ENCODE results near the gene MAN1A2. TPM values are rescaled to one million over a fixed set of nuclear protein-coding genes. Genes with fewer than 3 reads are reported as not detected.

The MAN1A2 gene
- total RNA-seq, 1 experiment from 2014 or later: 38.1 TPM

DNA sequence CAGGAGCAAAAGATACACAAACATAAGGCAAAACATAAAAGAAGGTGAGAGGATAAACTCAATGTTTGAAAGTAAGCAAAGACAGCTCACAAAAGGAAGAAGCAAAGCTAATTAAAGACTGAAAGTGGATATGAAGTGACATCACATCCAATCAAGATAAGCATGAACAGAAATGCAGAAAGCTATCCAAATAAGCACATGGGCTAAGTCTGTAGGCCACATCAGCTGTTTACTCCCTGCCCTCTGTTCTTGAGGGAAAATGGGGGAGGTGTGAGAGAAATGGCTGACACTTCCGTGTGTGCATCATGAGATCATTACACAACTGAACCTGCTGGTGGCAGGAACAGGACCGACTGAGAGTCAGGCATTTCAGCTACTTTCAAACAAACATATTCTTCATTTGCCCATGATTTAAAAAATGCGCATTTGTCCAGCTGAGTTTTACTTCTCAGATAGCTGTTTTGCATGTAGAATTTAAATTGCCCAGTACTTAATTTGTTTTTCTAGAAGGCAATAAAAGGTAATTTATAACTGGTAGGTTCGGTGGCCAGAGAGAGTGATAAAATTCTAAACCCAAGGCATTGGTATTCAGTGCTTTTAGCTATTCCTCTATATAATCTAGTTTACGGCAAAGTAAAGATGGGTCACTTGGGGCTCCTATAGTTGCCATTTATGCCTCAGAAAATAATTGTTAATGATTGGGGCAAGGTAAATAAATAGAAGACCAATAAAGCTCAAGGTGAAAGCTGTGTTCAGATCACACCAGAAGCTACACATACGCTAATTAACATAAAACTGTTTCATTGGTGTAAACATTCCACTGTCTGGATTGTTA lies 27.2 kb upstream of the MAN1A2 start (continued):
- TF ChIP-seq, protein P1, sequence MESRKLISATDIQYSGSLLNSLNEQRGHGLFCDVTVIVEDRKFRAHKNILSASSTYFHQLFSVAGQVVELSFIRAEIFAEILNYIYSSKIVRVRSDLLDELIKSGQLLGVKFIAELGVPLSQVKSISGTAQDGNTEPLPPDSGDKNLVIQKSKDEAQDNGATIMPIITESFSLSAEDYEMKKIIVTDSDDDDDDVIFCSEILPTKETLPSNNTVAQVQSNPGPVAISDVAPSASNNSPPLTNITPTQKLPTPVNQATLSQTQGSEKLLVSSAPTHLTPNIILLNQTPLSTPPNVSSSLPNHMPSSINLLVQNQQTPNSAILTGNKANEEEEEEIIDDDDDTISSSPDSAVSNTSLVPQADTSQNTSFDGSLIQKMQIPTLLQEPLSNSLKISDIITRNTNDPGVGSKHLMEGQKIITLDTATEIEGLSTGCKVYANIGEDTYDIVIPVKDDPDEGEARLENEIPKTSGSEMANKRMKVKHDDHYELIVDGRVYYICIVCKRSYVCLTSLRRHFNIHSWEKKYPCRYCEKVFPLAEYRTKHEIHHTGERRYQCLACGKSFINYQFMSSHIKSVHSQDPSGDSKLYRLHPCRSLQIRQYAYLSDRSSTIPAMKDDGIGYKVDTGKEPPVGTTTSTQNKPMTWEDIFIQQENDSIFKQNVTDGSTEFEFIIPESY (IDR thresholded peaks at IDR 0.05; ENCODE audit: extremely low read depth, insufficient replicate concordance, low read length): no peak
- no peak for TF ChIP-seq ZNF274 (IDR thresholded peaks at IDR 0.05; ENCODE audit: low read depth, low read length)
- TF ChIP-seq, protein P2, sequence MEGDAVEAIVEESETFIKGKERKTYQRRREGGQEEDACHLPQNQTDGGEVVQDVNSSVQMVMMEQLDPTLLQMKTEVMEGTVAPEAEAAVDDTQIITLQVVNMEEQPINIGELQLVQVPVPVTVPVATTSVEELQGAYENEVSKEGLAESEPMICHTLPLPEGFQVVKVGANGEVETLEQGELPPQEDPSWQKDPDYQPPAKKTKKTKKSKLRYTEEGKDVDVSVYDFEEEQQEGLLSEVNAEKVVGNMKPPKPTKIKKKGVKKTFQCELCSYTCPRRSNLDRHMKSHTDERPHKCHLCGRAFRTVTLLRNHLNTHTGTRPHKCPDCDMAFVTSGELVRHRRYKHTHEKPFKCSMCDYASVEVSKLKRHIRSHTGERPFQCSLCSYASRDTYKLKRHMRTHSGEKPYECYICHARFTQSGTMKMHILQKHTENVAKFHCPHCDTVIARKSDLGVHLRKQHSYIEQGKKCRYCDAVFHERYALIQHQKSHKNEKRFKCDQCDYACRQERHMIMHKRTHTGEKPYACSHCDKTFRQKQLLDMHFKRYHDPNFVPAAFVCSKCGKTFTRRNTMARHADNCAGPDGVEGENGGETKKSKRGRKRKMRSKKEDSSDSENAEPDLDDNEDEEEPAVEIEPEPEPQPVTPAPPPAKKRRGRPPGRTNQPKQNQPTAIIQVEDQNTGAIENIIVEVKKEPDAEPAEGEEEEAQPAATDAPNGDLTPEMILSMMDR (IDR thresholded peaks at IDR 0.05 in 2 of 3, conservative IDR thresholded peaks at IDR 0.05 in 1 of 3; ENCODE audit: borderline replicate concordance in 1 of 3, insufficient read depth in 1 of 3, low read depth in 2 of 3, low read length in 2 of 3): 0 out of 6 replicates have a peak, but pooled peaks of 2 of the 3 experiments have one; percentile 8 to 14
- TF ChIP-seq YY1 (IDR thresholded peaks at IDR 0.05; ENCODE audit: extremely low read depth, insufficient replicate concordance, low read depth, low read length): peak; percentile 79
- TF ChIP-seq, protein P3, sequence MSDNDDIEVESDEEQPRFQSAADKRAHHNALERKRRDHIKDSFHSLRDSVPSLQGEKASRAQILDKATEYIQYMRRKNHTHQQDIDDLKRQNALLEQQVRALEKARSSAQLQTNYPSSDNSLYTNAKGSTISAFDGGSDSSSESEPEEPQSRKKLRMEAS (IDR thresholded peaks at IDR 0.05): peak; percentile 58; the same call in 1 of the 2 replicates

DNA sequence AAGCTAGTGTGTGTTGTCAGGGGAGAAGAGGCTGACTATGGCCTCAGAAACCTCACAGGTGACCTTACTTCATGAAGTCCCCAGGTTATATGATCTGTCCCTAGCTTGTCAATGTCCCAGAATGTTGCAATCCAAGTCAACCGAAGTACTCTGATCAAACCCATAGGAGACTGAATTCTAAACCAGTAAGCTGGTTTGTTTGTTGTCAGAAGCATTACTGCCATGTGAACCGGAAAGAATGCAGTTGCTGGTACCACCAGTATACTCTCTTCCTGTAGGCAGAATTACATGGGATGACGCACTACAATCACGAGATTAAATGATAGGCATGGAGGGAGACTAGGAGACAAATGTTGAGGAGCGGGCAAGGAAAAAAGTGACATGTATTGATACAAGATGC lies 26.1 kb upstream of the MAN1A2 start:
- Histone ChIP-seq H3K27ac (ENCODE audit: low read depth, low read length) (no peak overlapping the region), H3K4me1 (ENCODE audit: control insufficient read depth in 1 of 2, insufficient read depth in 2 of 2, low read length in 2 of 2) (peaks cover 6% of the 10 kb centered on the region in 2 experiments; a peak in 3 of 4 replicates), H3K9me3 (ENCODE audit: control insufficient read depth in 1 of 2, insufficient read depth in 1 of 2, low read depth in 1 of 2, low read length in 2 of 2) (no peaks in the 10 kb centered on the region), H3K9me2 (ENCODE audit: insufficient read depth) (no peaks in the 10 kb centered on the region), H2AFZ (ENCODE audit: low read depth, low read length, poor library complexity, severe bottlenecking) (no peak overlapping the region), H3K27me3 (ENCODE audit: insufficient read depth, low read length) (no peaks in the 10 kb centered on the region), H3K36me3 (ENCODE audit: control insufficient read depth in 1 of 2, insufficient read depth in 2 of 2, low read length in 2 of 2) (no peaks in the 10 kb centered on the region), H3K79me2 (ENCODE audit: insufficient read depth, low read length) (no peaks in the 10 kb centered on the region), H4K20me1 (ENCODE audit: insufficient read depth) (no peaks in the 10 kb centered on the region), H3K4me3 (replicated peaks in 1 of 2; ENCODE audit: low read depth in 1 of 2, low read length in 2 of 2) (no peak overlapping the region), H3K4me2 (ENCODE audit: low read length) (no peak overlapping the region), H3K9ac (ENCODE audit: low read length) (no peak overlapping the region)
- ATAC-seq: no peak
- RAD21 ChIA-PET (ENCODE audit: low non-redundant PET in 1 of 2, low total read pairs in 2 of 2, uncharacterized antibody in 2 of 2, unreplicated experiment in 2 of 2): no interaction called here
- TF ChIP-seq SIN3A (IDR thresholded peaks at IDR 0.05; ENCODE audit: low read depth) (no peak), RAD21 (IDR thresholded peaks at IDR 0.05; ENCODE audit: low read depth) (no peak)
- TF ChIP-seq, protein P4, sequence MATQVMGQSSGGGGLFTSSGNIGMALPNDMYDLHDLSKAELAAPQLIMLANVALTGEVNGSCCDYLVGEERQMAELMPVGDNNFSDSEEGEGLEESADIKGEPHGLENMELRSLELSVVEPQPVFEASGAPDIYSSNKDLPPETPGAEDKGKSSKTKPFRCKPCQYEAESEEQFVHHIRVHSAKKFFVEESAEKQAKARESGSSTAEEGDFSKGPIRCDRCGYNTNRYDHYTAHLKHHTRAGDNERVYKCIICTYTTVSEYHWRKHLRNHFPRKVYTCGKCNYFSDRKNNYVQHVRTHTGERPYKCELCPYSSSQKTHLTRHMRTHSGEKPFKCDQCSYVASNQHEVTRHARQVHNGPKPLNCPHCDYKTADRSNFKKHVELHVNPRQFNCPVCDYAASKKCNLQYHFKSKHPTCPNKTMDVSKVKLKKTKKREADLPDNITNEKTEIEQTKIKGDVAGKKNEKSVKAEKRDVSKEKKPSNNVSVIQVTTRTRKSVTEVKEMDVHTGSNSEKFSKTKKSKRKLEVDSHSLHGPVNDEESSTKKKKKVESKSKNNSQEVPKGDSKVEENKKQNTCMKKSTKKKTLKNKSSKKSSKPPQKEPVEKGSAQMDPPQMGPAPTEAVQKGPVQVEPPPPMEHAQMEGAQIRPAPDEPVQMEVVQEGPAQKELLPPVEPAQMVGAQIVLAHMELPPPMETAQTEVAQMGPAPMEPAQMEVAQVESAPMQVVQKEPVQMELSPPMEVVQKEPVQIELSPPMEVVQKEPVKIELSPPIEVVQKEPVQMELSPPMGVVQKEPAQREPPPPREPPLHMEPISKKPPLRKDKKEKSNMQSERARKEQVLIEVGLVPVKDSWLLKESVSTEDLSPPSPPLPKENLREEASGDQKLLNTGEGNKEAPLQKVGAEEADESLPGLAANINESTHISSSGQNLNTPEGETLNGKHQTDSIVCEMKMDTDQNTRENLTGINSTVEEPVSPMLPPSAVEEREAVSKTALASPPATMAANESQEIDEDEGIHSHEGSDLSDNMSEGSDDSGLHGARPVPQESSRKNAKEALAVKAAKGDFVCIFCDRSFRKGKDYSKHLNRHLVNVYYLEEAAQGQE (IDR thresholded peaks at IDR 0.05; ENCODE audit: low read depth): no peak
- no peak for DNase-seq (ENCODE audit: low read depth, low spot score)
- POLR2A ChIA-PET: no interaction called here
- intact Hi-C loops (cut with micrococcal nuclease): no loop called here
- BruUV-seq (replicated peaks): no TSS peak
- CTCF ChIA-PET: interaction anchor here (1.3 kb wide), 1 partner anchor 56 kb away, joined by 4 read pairs; no protein-coding TSS in a partner anchor

All from HCT116 (cell line).